ENCODE measurements around the gene BBS4.
"Not testable (repeated sequence)": the region's sequence is repeated elsewhere in the genome, so short reads cannot be mapped to it uniquely, and the experiment has no call there.

BBS4 gene

GRCh38 chr15:72706266-72706665, 20.3 kb downstream of the BBS4 start:
- DNase-seq (ENCODE audit: low spot score) = no peak

DNA sequence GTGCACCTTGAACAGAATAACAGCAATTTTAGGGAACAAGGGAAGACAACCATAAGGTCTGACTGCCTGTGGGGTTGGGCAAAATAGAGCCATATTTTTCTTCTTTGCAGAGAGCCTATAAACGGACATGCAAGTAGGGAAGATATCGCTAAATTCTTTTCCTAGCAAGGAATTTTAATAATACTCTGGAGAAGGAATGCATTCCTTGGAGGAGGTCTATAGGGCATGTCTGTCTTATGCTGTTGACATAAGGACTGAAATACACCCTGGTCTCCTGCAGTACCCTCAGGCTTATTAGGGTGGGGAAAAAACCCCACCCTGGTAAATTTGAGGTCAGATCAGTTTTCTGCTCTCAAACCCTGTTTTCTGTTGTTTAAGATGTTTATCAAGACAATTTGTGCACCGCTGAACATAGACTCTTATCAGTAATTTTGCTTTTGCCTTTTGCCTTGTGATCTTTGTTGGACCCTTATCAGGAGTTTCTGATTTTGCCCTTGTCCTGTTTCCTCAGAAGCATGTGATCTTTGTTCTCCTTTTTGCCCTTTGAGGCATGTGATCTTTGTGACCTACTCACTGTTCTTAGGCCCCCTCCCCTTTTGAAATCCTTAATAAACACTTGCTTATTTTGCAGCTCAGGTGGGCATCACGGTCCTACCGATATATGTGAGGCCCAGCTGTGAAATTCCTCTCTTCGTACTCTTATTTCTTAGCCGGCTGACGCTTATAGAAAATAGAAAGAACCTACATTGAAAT, 22.7 kb downstream of the BBS4 start:
- DNase-seq (ENCODE audit: low spot score) = not testable (repeated sequence)

DNA sequence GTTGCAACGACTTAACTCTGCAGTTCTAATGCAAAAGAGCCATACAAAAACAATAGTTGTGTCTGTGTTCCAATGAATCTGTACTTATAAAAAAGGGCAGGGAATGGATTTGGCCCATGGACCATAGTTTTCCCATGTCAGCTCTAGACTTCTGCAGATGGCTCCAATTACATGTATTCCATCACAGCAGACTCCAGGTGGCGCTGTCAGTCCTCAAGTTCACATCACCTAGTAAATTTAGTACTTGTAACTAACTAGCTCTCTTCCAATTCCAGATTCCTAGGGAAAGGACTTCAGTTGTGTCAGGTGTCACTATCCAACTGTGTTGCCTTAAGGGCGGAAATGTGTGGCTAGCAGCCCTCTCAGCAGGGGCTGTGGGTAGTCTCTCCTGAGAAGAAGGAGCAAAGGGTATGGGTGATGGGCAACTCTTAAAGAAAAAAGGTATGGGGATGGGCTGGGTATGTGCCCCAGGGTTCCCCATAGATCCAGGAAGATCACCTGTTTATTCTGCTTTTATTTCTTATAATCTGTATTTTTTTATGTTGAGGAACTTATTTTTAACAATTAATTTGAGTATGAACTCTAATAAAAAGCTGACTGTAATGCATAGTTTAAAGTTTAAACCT, 36.2 kb downstream of the BBS4 start:
- peak; percentile 69 for DNase-seq (ENCODE audit: low spot score)

- no peak for DNase-seq (ENCODE audit: low spot score)
Observed at GRCh38 chr15:72724028-72724427, 38.0 kb downstream of the BBS4 start.

DNA sequence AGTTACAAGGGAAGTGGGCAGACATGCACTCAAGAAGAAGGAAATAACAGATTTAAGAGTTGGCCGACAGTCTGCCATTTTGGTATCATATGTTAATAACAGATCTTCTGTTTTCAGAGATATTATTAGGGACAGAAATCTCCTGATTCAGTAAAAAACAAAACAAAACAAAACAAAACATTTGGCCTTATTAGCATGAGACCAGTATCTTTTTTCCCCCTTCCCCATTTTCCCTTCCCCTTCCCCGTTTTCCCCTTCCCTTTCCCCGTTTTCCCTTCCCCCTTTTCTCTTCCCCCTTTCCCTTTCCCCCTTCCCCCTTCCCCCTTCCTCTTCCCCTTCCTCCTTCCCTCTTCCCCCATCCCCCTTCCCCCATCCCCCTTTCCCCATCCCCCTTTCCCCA, 39.4 kb downstream of the BBS4 start:
- DNase-seq (ENCODE audit: low spot score) = no peak

DNA sequence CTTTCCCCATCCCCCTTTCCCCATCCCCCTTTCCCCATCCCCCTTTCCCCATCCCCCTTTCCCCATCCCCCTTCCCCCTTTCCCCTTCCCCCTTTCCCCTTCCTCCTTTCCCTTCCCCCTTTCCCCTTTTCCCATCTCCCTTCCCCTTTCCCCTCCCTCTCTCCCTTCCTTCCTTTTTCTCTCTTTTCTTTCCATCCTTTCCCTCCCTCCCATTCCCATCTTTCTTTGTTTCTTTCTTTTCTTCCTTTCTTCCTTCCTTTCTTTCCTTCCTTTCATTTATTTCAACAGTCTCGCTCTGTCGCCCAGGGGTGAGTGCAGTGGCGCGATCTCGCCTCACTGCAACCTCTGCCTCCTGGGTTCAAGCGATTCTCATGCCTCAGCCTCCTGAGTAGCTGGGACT, 39.8 kb downstream of the BBS4 start:
- DNase-seq (ENCODE audit: low spot score) = not testable (repeated sequence)

- DNase-seq (ENCODE audit: low spot score) = no peak
Observed at GRCh38 chr15:72727154-72727553, 41.1 kb downstream of the BBS4 start.

DNA sequence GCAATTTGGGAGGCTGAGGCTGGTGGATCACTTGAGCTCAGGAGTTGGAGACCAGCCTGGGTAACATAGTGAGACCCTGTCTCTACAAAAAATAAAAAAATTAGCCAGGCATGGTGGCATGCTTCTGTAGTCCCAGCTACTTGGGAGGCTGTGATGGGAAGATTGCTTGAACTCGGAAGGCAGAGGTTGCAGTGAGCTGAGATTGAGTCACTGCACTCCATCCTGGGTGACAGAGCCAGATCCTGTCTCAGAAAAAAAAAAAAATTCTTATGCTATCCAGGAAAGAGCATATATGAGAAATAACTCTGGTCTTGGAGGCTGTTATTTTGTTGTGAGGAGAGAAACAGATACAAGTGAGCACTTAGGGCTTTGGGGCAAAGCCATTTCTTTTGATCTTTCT, 42.2 kb downstream of the BBS4 start:
- not testable (repeated sequence) for DNase-seq (ENCODE audit: low spot score)

DNA sequence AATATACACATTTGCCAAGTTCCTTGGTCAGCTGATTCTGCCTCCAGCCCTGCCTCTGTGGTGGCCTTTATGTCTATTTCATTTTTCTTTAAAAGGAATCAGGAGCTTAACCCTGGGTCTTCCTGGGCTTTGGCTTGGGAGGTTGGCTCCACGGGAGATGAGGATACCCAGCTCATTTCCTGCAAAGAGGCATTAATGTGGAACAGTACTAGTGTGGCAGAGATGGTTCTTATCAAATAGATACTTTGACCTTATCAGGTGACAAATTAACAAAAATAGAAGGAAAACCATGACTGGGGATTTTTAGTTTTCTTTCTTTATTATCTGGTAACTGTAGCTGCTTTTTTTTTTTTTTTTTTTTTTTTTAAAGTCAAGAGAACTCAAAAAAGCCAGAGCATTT, 42.8 kb downstream of the BBS4 start:
- no peak for DNase-seq (ENCODE audit: low spot score)

DNA sequence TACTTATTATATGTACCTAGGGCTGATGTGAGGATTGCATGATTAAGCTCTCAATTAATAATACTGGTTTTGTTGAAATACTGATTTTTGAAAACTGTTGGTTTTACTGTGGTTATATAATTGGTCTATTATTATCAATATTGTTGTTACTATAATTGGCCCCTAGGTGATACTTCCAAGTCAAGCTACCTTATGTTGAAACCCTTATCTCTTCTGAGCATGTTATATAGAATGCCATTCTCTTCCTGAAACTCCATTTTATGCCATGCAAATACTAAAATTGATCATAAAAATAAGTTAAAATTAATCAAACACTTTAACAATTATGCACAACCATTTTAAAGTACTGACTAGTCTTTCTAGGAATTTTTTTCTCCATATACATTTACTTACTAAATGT, 46.1 kb downstream of the BBS4 start:
- no peak for DNase-seq (ENCODE audit: low spot score)

GRCh38 chr15:72732516-72732915, 46.5 kb downstream of the BBS4 start:
- no peak for DNase-seq (ENCODE audit: low spot score)

- no peak for DNase-seq (ENCODE audit: low spot score)
Observed at GRCh38 chr15:72733941-72734738, 48.1 kb downstream of the BBS4 start.

- no peak for DNase-seq (ENCODE audit: low spot score)
Observed at GRCh38 chr15:72735111-72735510, 49.1 kb downstream of the BBS4 start.

GRCh38 chr15:72737061-72737460, 51.1 kb downstream of the BBS4 start:
- DNase-seq (ENCODE audit: low spot score) = no peak

- DNase-seq (ENCODE audit: low spot score) = no peak
Observed at GRCh38 chr15:72737723-72738122, 51.7 kb downstream of the BBS4 start.

GRCh38 chr15:72740219-72740618, 54.2 kb downstream of the BBS4 start:
- no peak for DNase-seq (ENCODE audit: low spot score)

- no peak for DNase-seq (ENCODE audit: low spot score)
Observed at GRCh38 chr15:72749700-72750099, 63.7 kb downstream of the BBS4 start.

DNA sequence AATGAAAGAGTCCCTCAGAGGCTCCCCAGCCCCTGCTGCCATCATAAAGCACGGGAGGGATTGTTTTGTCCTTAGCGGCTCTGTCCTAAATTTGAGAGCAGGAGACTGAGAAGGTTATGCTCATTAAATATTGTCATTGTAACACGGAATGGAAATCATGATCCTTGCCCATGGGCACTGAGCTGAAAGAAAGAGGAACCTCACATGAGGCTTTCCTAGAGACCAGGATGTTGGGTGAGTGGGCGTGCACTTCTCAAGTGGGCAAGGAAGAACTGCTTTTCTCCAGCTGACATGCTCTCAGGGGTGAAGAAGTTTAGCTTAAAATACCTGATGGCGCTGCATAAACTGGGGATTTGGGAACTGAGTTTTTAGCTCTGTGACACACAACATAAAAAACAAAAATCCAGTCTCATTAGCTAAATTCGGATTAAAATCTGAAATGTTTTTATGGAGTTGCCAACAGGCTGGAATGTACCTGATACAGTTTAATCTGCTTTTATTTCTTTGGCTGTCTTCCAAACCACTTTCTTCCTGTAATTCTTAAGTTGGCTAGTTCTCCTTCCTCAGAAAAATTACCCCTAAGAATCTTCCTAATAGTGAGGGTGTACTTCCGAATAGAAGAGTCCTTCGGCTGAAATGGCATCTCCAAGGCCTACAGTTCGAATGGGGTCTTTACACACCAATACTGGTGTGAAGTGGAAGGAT, 65.9 kb downstream of the BBS4 start:
- DNase-seq (ENCODE audit: low spot score) = no peak

GRCh38 chr15:72754096-72754495, 68.1 kb downstream of the BBS4 start:
- no peak for DNase-seq (ENCODE audit: low spot score)

- no peak for DNase-seq (ENCODE audit: low spot score)
Observed at GRCh38 chr15:72758182-72758581, 72.2 kb downstream of the BBS4 start.

- no peak for DNase-seq (ENCODE audit: low spot score)
Observed at GRCh38 chr15:72760590-72761260, 74.7 kb downstream of the BBS4 start.

GRCh38 chr15:72764656-72765055, 78.6 kb downstream of the BBS4 start:
- DNase-seq (ENCODE audit: low spot score) = no peak
